ENCODE data around the gene PCNT.

Gene PCNT

GRCh38 chr21:46323710-46324389 lies at the start of gene PCNT, which contains the start of gene C21orf58:
PCNT (plus strand) TSS chr21:46324156; CDS start chr21:46324229, 73 bp downstream.
C21orf58 (minus strand) TSS chr21:46323870; CDS start chr21:46322738, 1,132 bp downstream.
- peak; percentile 98 for DNase-seq (ENCODE audit: low spot score)

GRCh38 chr21:46274797-46275390 lies 49.1 kb upstream of the PCNT start:
- DNase-seq (ENCODE audit: low spot score), result no peak

- DNase-seq (ENCODE audit: low spot score), result no peak
Measured at GRCh38 chr21:46284077-46284644, 39.8 kb upstream of the PCNT start.

GRCh38 chr21:46284733-46285132 lies 39.2 kb upstream of the PCNT start:
- no peak for DNase-seq (ENCODE audit: low spot score)

- DNase-seq (ENCODE audit: low spot score), result no peak
Measured at GRCh38 chr21:46285206-46285661, 38.7 kb upstream of the PCNT start, which contains the start of gene MCM3AP. MCM3AP (minus strand) TSS chr21:46285611; CDS start chr21:46285286, 325 bp downstream.

GRCh38 chr21:46285761-46286647 lies 38.0 kb upstream of the PCNT start, which contains the start of gene YBEY:
YBEY (plus strand) TSS chr21:46286342; CDS start chr21:46286914, 572 bp downstream.
- DNase-seq (ENCODE audit: low spot score), result peak; percentile 78

- no peak for DNase-seq (ENCODE audit: low spot score)
Measured at GRCh38 chr21:46286648-46287002, 37.3 kb upstream of the PCNT start.

GRCh38 chr21:46287541-46287940 lies 36.4 kb upstream of the PCNT start:
- DNase-seq (ENCODE audit: low spot score), result no peak

- no peak for DNase-seq (ENCODE audit: low spot score)
Measured at GRCh38 chr21:46289655-46290179, 34.2 kb upstream of the PCNT start.

- DNase-seq (ENCODE audit: low spot score), result no peak
Measured at GRCh38 chr21:46291561-46291960, 32.4 kb upstream of the PCNT start.

- DNase-seq (ENCODE audit: low spot score), result no peak
Measured at GRCh38 chr21:46294647-46295176, 29.2 kb upstream of the PCNT start.

- no peak for DNase-seq (ENCODE audit: low spot score)
Measured at GRCh38 chr21:46295177-46295770, 28.7 kb upstream of the PCNT start.

- DNase-seq (ENCODE audit: low spot score), result peak; percentile 73
Measured at GRCh38 chr21:46295996-46296752, 27.8 kb upstream of the PCNT start.

GRCh38 chr21:46297338-46298271 lies 26.4 kb upstream of the PCNT start:
- DNase-seq (ENCODE audit: low spot score), result no peak

GRCh38 chr21:46299167-46299566 lies 24.8 kb upstream of the PCNT start:
- no peak for DNase-seq (ENCODE audit: low spot score)

GRCh38 chr21:46301759-46302158 lies 22.2 kb upstream of the PCNT start:
- no peak for DNase-seq (ENCODE audit: low spot score)

- DNase-seq (ENCODE audit: low spot score), result no peak
Measured at GRCh38 chr21:46304437-46304836, 19.5 kb upstream of the PCNT start.

GRCh38 chr21:46304955-46305354 lies 19.0 kb upstream of the PCNT start:
- no peak for DNase-seq (ENCODE audit: low spot score)

GRCh38 chr21:46307625-46308024 lies 16.3 kb upstream of the PCNT start:
- no peak for DNase-seq (ENCODE audit: low spot score)

All from CD4-positive, alpha-beta T cell treated with Interleukin-6 at 100 ng/mL for 8 hours (primary cell).